Measurements from ENCODE around the gene ZNF276. TPM values are rescaled to one million over a fixed set of nuclear protein-coding genes. Genes with fewer than 3 reads are reported as not detected.
"Not testable (repeated sequence)": the region's sequence is repeated elsewhere in the genome, so short reads cannot be mapped to it uniquely, and the experiment has no call there.

The ZNF276 gene
- total RNA-seq, 2 donors from 2014 or later, result 103 to 104 TPM

- H3K4me1 Mint-ChIP-seq; H3K9me3 ChIP-seq (ENCODE audit: control insufficient read depth, low read length, poor library complexity, severe bottlenecking); H3K36me3 Mint-ChIP-seq (ENCODE audit: low read depth); DNase-seq; H3K27me3 Mint-ChIP-seq; H3K27ac Mint-ChIP-seq; ATAC-seq; H3K4me3 Mint-ChIP-seq: not testable (repeated sequence)
These were observed 56.9 kb downstream of the ZNF276 start for GRCh38 chr16:89778211-89778610.

- Mint-ChIP-seq H3K4me3 (no peak overlapping the region), H3K4me1 (peaks cover 3% of the 10 kb centered on the region), H3K27ac (peak overlapping the region; percentile 4), H3K36me3 (ENCODE audit: low read depth) (no peaks in the 10 kb centered on the region), H3K27me3 (no peaks in the 10 kb centered on the region)
- no peaks in the 10 kb centered on the region for H3K9me3 ChIP-seq (ENCODE audit: control insufficient read depth, low read length, poor library complexity, severe bottlenecking)
- ATAC-seq (no peak), DNase-seq (no peak)
These were observed 58.0 kb downstream of the ZNF276 start for GRCh38 chr16:89779231-89779908.

- peaks cover 8% of the 10 kb centered on the region for H3K4me1 Mint-ChIP-seq
- ATAC-seq (no peak), DNase-seq (no peak)
- H3K4me3 Mint-ChIP-seq, result no peak overlapping the region
- H3K27ac Mint-ChIP-seq, result peak overlapping the region; percentile 4
- no peaks in the 10 kb centered on the region for H3K27me3 Mint-ChIP-seq
- no peaks in the 10 kb centered on the region for H3K9me3 ChIP-seq (ENCODE audit: control insufficient read depth, low read length, poor library complexity, severe bottlenecking)
- H3K36me3 Mint-ChIP-seq (ENCODE audit: low read depth), result no peaks in the 10 kb centered on the region
These were observed 58.6 kb downstream of the ZNF276 start for GRCh38 chr16:89779909-89780305.

DNA sequence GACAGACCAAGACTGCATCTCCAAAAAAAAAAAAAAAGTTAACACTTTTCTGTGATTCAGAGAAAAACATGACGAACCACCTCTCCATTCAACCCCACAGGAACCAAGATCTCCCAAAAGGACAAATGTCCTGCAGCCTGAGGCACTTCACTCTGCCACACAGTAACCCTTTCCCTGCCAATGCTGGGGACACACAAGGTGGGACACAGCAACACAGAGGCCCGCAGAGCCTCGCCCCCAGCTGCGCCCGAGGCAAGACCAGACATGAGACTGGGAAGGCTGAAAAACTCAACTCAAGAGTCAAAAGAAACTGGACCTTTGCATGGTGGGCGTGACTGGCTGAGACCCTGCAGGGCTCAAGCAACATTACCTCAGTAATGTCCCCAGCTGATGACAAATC, 61.2 kb downstream of the ZNF276 start:
- DNase-seq (no peak), ATAC-seq (no peak)
- no peaks in the 10 kb centered on the region for H3K9me3 ChIP-seq (ENCODE audit: control insufficient read depth, low read length, poor library complexity, severe bottlenecking)
- Mint-ChIP-seq H3K4me3 (no peak overlapping the region), H3K36me3 (ENCODE audit: low read depth) (no peaks in the 10 kb centered on the region), H3K27ac (no peak overlapping the region), H3K4me1 (peaks cover 21% of the 10 kb centered on the region), H3K27me3 (no peaks in the 10 kb centered on the region)

DNA sequence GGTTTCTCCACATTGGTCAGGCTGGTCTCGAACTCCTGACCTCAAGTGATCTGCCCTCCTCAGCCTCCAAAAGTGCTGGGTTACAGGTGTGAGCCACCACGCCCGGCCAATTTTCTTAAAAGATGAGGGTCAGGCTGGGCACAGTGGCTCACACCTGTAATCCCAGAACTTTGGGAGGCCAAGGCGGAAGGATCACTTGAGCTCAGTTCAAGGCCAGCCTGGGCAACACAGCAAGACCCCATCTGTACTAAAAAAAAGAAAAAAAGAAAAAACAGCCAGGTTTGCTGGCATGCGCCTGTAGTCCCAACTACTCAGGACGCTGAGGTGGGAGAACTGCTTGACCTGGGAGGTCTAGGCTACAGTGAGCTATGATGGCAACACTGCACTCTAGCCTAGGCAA, 62.6 kb downstream of the ZNF276 start:
- H3K36me3 Mint-ChIP-seq (ENCODE audit: low read depth); H3K4me3 Mint-ChIP-seq; H3K27ac Mint-ChIP-seq; ATAC-seq; H3K9me3 ChIP-seq (ENCODE audit: control insufficient read depth, low read length, poor library complexity, severe bottlenecking); DNase-seq; H3K27me3 Mint-ChIP-seq: not testable (repeated sequence)
- H3K4me1 Mint-ChIP-seq, result peaks cover 21% of the 10 kb centered on the region

- H3K27me3 Mint-ChIP-seq, result no peaks in the 10 kb centered on the region
- H3K4me3 Mint-ChIP-seq, result peak overlapping the region; percentile 36
- peaks cover 21% of the 10 kb centered on the region for H3K4me1 Mint-ChIP-seq
- no peaks in the 10 kb centered on the region for H3K36me3 Mint-ChIP-seq (ENCODE audit: low read depth)
- no peak for DNase-seq
- H3K27ac Mint-ChIP-seq, result peak overlapping the region; percentile 59
- ATAC-seq, result peak; percentile 35
- no peaks in the 10 kb centered on the region for H3K9me3 ChIP-seq (ENCODE audit: control insufficient read depth, low read length, poor library complexity, severe bottlenecking)
These were observed 63.1 kb downstream of the ZNF276 start for GRCh38 chr16:89784406-89784805.

GRCh38 chr16:89785523-89786155, 64.3 kb downstream of the ZNF276 start:
- ATAC-seq (peak; percentile 93), DNase-seq (peak in 2 of 3 donors; percentile 16 to 23)
- Mint-ChIP-seq H3K4me3 (peak overlapping the region; percentile 68), H3K4me1 (peaks cover 21% of the 10 kb centered on the region), H3K36me3 (ENCODE audit: low read depth) (no peaks in the 10 kb centered on the region), H3K27ac (no peak overlapping the region), H3K27me3 (no peaks in the 10 kb centered on the region)
- no peaks in the 10 kb centered on the region for H3K9me3 ChIP-seq (ENCODE audit: control insufficient read depth, low read length, poor library complexity, severe bottlenecking)

GRCh38 chr16:89786474-89787364, 65.4 kb downstream of the ZNF276 start:
- peaks cover 21% of the 10 kb centered on the region for H3K4me1 Mint-ChIP-seq
- H3K4me3 Mint-ChIP-seq, result peak overlapping the region; percentile 70
- H3K27me3 Mint-ChIP-seq, result no peaks in the 10 kb centered on the region
- no peaks in the 10 kb centered on the region for H3K36me3 Mint-ChIP-seq (ENCODE audit: low read depth)
- DNase-seq (no peak), ATAC-seq (no peak)
- H3K9me3 ChIP-seq (ENCODE audit: control insufficient read depth, low read length, poor library complexity, severe bottlenecking), result no peaks in the 10 kb centered on the region
- H3K27ac Mint-ChIP-seq, result peak overlapping the region; percentile 14

- no peaks in the 10 kb centered on the region for H3K9me3 ChIP-seq (ENCODE audit: control insufficient read depth, low read length, poor library complexity, severe bottlenecking)
- Mint-ChIP-seq H3K36me3 (ENCODE audit: low read depth) (no peaks in the 10 kb centered on the region), H3K4me1 (peaks cover 26% of the 10 kb centered on the region), H3K4me3 (no peak overlapping the region), H3K27ac (peak overlapping the region; percentile 14), H3K27me3 (no peaks in the 10 kb centered on the region)
- ATAC-seq (no peak), DNase-seq (no peak)
These were observed 66.0 kb downstream of the ZNF276 start for GRCh38 chr16:89787365-89787805.

Other genes with a start within 250 kb of the ZNF276 start
- gene ANKRD11, start 231.0 kb upstream of the ZNF276 start, total RNA-seq, result 100 to 1,000 TPM; 197 to 251 TPM
- gene SPG7, start 213.1 kb upstream of the ZNF276 start, total RNA-seq, result 100 to 1,000 TPM; 140 to 154 TPM
- 1,000 to 10,000 TPM; 4,192 to 4,476 TPM for gene RPL13, start 160.9 kb upstream of the ZNF276 start, total RNA-seq
- 1 to 10 TPM; 4.7 to 8.2 TPM for gene CPNE7, start 145.8 kb upstream of the ZNF276 start, total RNA-seq
- not detected for gene DPEP1, start 107.9 kb upstream of the ZNF276 start, total RNA-seq
- gene CHMP1A, start 63.8 kb upstream of the ZNF276 start, total RNA-seq, result 10 to 100 TPM; 75.3 to 76.9 TPM
- gene SPATA33, start 63.7 kb upstream of the ZNF276 start, total RNA-seq, result 10 to 100 TPM in 1 of 2 donors, 1 to 10 TPM in 1; 8.3 to 10.1 TPM
- 10 to 100 TPM; 83.0 to 86.0 TPM for gene CDK10, start 34.8 kb upstream of the ZNF276 start, total RNA-seq
- gene SPATA2L, start 19.8 kb upstream of the ZNF276 start, total RNA-seq, result 10 to 100 TPM; 20.6 to 30.8 TPM
- gene VPS9D1, start 639 bp upstream of the ZNF276 start, total RNA-seq, result 10 to 100 TPM; 18.8 to 23.2 TPM
- gene FANCA, start 95.1 kb downstream of the ZNF276 start, total RNA-seq, result 10 to 100 TPM; 10.7 to 12.7 TPM
- gene SPIRE2, start 106.9 kb downstream of the ZNF276 start, total RNA-seq, result 1 to 10 TPM; 1.3 to 3.3 TPM
- 100 to 1,000 TPM; 393 to 428 TPM for gene TCF25, start 152.1 kb downstream of the ZNF276 start, total RNA-seq
- gene MC1R, start 197.3 kb downstream of the ZNF276 start, total RNA-seq, result 10 to 100 TPM; 10.1 to 13.8 TPM
- under 1 TPM; 0.52 to 0.96 TPM for gene TUBB3, start 201.8 kb downstream of the ZNF276 start, total RNA-seq
- 10 to 100 TPM; 32.5 to 38.3 TPM for gene DEF8, start 227.2 kb downstream of the ZNF276 start, total RNA-seq

Data from T-helper 17 cell (primary cell).